A549 (cell line): ENCODE data around the gene PADI6. TPM values are rescaled to one million over a fixed set of nuclear protein-coding genes. Genes with fewer than 3 reads are reported as not detected.

ENCODE experiments used
- ATAC-seq, 2 experiments: fragments of 200-7000 bp in 1 of 2; fragments of >200 bp in 1 of 2; cut with Nextera tagmentation in 1 of 2; cut with Tn5 transposase in 1 of 2; 3 replicates each; pipeline versions ENCODE4 v1.8.0 to v1.9.1; 2018 to 2020; ENCODE audit warnings: mild to moderate bottlenecking in 1 of 2, moderate library complexity in 1 of 2
- CTCF ChIA-PET: fragments of 300-600 bp; sonication (Branson Sonifier 250); formaldehyde crosslinking; extraction: SDS; loops from one replicate; lab custom pipeline; 2021; ENCODE audit warnings: antibody characterized with exemption, inconsistent platforms; lab: Yijun Ruan, JAX
- POLR2A ChIA-PET: fragments of 350-600 bp; formaldehyde crosslinking; extraction: SDS; loops from one replicate; lab custom pipeline; 2021; ENCODE audit warnings: antibody characterized with exemption, inconsistent platforms; lab: Yijun Ruan, JAX
- DNase-seq, 2 experiments: peaks; one replicate each; pipeline versions ENCODE4 v3.0.0 to v3.0.0-alpha.2; 2011 to 2016; ENCODE audit warnings: low read depth in 1 of 2, low spot score in 1 of 2
- FAIRE-seq: peaks from 2 replicates; lab custom pipeline; 2011; peaks lifted over from hg19 to GRCh38; lab: Jason Lieb, UNC
- H3K27ac ChIP-seq, 2 experiments: fragments of >200 bp; sonication (Bioruptor Twin); formaldehyde crosslinking; 3 replicates each; pipeline ENCODE4 v1.5.1; 2016 to 2017
- H3K4me1 ChIP-seq: fragments of >200 bp; sonication (Bioruptor Twin); formaldehyde crosslinking; 3 replicates; pipeline ENCODE4 v1.6.1; 2016
- H3K4me2 ChIP-seq: fragments of >200 bp; sonication (Bioruptor Twin); formaldehyde crosslinking; 3 replicates; pipeline ENCODE4 v1.6.1; 2016
- H3K4me3 ChIP-seq: fragments of >200 bp; sonication (Bioruptor Twin); formaldehyde crosslinking; 3 replicates; pipeline ENCODE4 v1.5.1; 2016
- H3K9me3 ChIP-seq: fragments of >200 bp; sonication (Bioruptor Twin); formaldehyde crosslinking; 3 replicates; pipeline ENCODE4 v1.6.1; 2016
- CBX8 ChIP-seq: fragments of 200-600 bp; sonication (generic); IDR thresholded peaks from 2 replicates; pipeline ENCODE4 v1.6.1; 2016
- CHD2 ChIP-seq: fragments of 150-350 bp; IDR thresholded peaks from 2 replicates; pipeline ENCODE4 v1.6.1; 2014; ENCODE audit warnings: low read length; ENCODE audit not compliant: partially characterized antibody
- CHD4 ChIP-seq: fragments of 200-600 bp; sonication (generic); IDR thresholded peaks from 2 replicates; pipeline ENCODE4 v1.6.1; 2016; ENCODE audit warnings: antibody characterized with exemption, mild to moderate bottlenecking, borderline replicate concordance
- EHF ChIP-seq: fragments of 250-450 bp; sonication (Bioruptor Pico); IDR thresholded peaks from 2 replicates; pipeline ENCODE4 v1.5.0; 2020; ENCODE audit warnings: mild to moderate bottlenecking
- EHMT2 ChIP-seq: fragments of 200-600 bp; sonication (generic); IDR thresholded peaks from 2 replicates; pipeline ENCODE4 v1.6.1; 2016; ENCODE audit warnings: antibody characterized with exemption, low read depth, mild to moderate bottlenecking, moderate library complexity
- FOSB ChIP-seq: fragments of 250-450 bp; sonication (Bioruptor Pico); IDR thresholded peaks from 2 replicates; pipeline ENCODE4 v1.5.0; 2020; ENCODE audit warnings: mild to moderate bottlenecking, moderate library complexity
- FOSL2 ChIP-seq, 2 experiments: fragments of 450-650 bp in 1 of 2; fragments of >200 bp in 1 of 2; sonication (Bioruptor Twin) in 1 of 2; formaldehyde crosslinking; IDR thresholded peaks; 2 replicates each; pipeline versions ENCODE4 v1.5.0 to v1.6.1; 2016 to 2020; ENCODE audit warnings: mild to moderate bottlenecking in 1 of 2, moderate library complexity in 1 of 2
- HOXA7 ChIP-seq: fragments of 250-450 bp; sonication (Bioruptor Pico); IDR thresholded peaks from 2 replicates; pipeline ENCODE4 v1.5.0; 2020; ENCODE audit warnings: mild to moderate bottlenecking, moderate library complexity
- HOXB5 ChIP-seq: fragments of 250-450 bp; sonication (Bioruptor Pico); IDR thresholded peaks from 2 replicates; pipeline ENCODE4 v1.5.0; 2020; ENCODE audit warnings: mild to moderate bottlenecking, moderate library complexity
- JUN ChIP-seq, 2 experiments: fragments of >200 bp; sonication (Bioruptor Twin); formaldehyde crosslinking; IDR thresholded peaks; 2 replicates in 1 of 2; 3 replicates in 1 of 2; pipeline ENCODE4 v1.6.1; 2016 to 2017
- MAFK ChIP-seq: fragments of 450-650 bp; IDR thresholded peaks from 2 replicates; pipeline ENCODE4 v1.6.1; 2014; ENCODE audit not compliant: partially characterized antibody
- NFE2L2 ChIP-seq: fragments of 150-350 bp; conservative IDR thresholded peaks from 2 replicates; pipeline ENCODE4 v1.6.1; 2014; ENCODE audit warnings: low read length
- NPAS2 ChIP-seq: fragments of 250-450 bp; sonication (Bioruptor Pico); IDR thresholded peaks from 2 replicates; pipeline ENCODE4 v1.8.0; 2022; ENCODE audit warnings: mild to moderate bottlenecking, moderate library complexity, borderline replicate concordance
- SMC3 ChIP-seq: fragments of >200 bp; sonication (Bioruptor Twin); formaldehyde crosslinking; IDR thresholded peaks from 3 replicates; pipeline ENCODE4 v1.6.1; 2018; ENCODE audit warnings: inconsistent platforms
- TP53 ChIP-seq: fragments of 250-450 bp; sonication (Bioruptor Pico); IDR thresholded peaks from 2 replicates; pipeline ENCODE4 v1.5.0; 2021; ENCODE audit warnings: mild to moderate bottlenecking, moderate library complexity
- WGBS: methylation state at CpG from one replicate; pipeline ENCODE4 v1.1.6; 2017; ENCODE audit errors: missing lambda C conversion rate; 5-methylcytosine and 5-hydroxymethylcytosine counted together
- polyA plus RNA-seq, 4 experiments: library from polyadenylated mRNA; depleted of rRNA in 3 of 4; stranded (reverse); fragments of >200 nt; fragmentation: RNase III in 1 of 4; extraction: RNeasy Plus Mini Kit Qiagen cat#74134 plus additional on column Dnase treatment in 1 of 4; gene quantifications; 2 replicates in 3 of 4; 3 replicates in 1 of 4; pipeline ENCODE4 v1.2.3, GENCODE V29; 2011 to 2017
- TF ChIP-seq, protein P1 (sequence below): fragments of >200 bp; sonication (Bioruptor Twin); formaldehyde crosslinking; IDR thresholded peaks from 2 replicates; pipeline ENCODE4 v1.6.1; 2016
- TF ChIP-seq, protein P2 (sequence below): fragments of >200 bp; sonication (Bioruptor Twin); formaldehyde crosslinking; IDR thresholded peaks from 3 replicates; pipeline ENCODE4 v1.6.1; 2016
- TF ChIP-seq, protein P3 (sequence below): fragments of 450-650 bp; IDR thresholded peaks from 2 replicates; pipeline ENCODE4 v1.6.1; 2014; ENCODE audit warnings: antibody characterized with exemption

Gene PADI6
- polyA plus RNA-seq, 2 of the 4 experiments (the other 2 are of a cell fraction): not detected

DNA sequence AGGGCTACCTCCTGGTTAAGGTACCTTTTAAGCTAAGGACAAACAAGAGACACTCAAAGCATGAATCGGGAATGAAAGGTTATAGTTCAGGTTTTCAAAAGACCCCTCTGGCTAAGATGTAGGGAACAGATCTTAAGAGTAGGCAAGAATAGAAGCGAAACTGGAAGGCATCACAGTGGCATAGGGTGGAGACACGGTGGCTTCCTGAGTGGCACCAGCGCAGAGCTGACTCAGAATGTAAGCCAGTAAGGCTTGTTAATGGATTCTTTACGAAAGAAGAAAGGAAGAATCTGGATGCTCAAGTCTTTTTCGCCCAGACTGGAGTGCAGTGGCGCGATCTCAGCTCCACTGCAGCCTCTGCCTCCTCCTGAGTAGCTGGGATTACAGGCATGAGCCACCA, 21.2 kb downstream of the PADI6 start (continued):
- no peak for TF ChIP-seq CHD4
- TF ChIP-seq CBX8: no peak
- TF ChIP-seq SMC3: no peak
- TF ChIP-seq, protein P1, sequence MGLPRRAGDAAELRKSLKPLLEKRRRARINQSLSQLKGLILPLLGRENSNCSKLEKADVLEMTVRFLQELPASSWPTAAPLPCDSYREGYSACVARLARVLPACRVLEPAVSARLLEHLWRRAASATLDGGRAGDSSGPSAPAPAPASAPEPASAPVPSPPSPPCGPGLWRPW: no peak
- no peak for TF ChIP-seq CHD2
- no peak for TF ChIP-seq HOXA7
- TF ChIP-seq, protein P2, sequence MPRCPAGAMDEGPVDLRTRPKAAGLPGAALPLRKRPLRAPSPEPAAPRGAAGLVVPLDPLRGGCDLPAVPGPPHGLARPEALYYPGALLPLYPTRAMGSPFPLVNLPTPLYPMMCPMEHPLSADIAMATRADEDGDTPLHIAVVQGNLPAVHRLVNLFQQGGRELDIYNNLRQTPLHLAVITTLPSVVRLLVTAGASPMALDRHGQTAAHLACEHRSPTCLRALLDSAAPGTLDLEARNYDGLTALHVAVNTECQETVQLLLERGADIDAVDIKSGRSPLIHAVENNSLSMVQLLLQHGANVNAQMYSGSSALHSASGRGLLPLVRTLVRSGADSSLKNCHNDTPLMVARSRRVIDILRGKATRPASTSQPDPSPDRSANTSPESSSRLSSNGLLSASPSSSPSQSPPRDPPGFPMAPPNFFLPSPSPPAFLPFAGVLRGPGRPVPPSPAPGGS: no peak

DNA sequence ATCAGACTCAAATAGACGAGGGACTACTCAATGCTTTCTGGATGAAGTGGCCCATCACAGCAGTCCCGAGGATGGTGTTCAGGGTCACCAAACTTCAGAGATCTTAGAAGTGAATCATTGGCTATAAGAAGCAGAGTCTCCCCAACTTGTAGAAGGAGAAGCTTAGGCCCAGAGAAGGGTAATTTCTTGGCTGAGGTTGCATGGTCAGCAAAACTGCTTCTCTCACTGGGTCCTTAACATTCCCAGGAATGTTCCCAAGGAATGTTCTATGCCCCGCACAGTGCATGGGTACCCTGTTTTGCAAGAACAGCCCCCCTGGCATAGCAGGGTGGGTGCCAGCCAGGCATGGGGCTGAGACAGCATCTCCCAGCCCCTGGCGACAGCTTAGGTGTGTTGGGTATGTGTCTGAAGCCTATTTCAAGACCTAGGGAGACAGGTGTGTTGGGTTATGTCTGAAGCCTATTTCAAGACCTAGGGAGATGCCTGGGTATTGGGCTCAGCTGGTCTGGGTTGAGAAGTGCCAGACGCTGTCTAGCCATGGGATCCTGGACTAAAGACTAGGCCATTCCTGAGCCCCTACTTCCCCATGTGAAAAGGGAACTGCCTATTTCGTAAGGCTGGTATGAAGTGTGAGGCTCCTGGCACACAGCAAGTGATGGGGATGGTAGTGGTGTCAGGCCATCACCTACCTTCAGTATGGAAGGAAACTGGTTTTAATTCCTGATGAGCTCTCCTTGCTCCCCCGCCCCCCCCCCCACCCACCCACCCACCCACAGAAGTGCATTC, 26.1 kb downstream of the PADI6 start:
- Histone ChIP-seq H3K4me2 (no peak overlapping the region), H3K4me3 (no peak overlapping the region), H3K27ac (no peak overlapping the region), H3K4me1 (no peaks in the 10 kb centered on the region), H3K9me3 (no peaks in the 10 kb centered on the region)
- TF ChIP-seq MAFK (peak; percentile 51), EHF (no peak), FOSB (CRISPR knock-in tag) (no peak), HOXB5 (no peak)
- TF ChIP-seq, protein P3, sequence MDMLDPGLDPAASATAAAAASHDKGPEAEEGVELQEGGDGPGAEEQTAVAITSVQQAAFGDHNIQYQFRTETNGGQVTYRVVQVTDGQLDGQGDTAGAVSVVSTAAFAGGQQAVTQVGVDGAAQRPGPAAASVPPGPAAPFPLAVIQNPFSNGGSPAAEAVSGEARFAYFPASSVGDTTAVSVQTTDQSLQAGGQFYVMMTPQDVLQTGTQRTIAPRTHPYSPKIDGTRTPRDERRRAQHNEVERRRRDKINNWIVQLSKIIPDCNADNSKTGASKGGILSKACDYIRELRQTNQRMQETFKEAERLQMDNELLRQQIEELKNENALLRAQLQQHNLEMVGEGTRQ: no peak
- DNase-seq (no peak), FAIRE-seq (no peak), ATAC-seq (no peak)
- POLR2A ChIA-PET: no interaction called here
- 81% methylated on average over 4 of the region's 7 CpGs for WGBS
- CTCF ChIA-PET: interaction anchor here (1.5 to 5.1 kb wide), 2 partner anchors 8 to 13 kb away, joined by 3 to 30 read pairs; no protein-coding TSS in a partner anchor

DNA sequence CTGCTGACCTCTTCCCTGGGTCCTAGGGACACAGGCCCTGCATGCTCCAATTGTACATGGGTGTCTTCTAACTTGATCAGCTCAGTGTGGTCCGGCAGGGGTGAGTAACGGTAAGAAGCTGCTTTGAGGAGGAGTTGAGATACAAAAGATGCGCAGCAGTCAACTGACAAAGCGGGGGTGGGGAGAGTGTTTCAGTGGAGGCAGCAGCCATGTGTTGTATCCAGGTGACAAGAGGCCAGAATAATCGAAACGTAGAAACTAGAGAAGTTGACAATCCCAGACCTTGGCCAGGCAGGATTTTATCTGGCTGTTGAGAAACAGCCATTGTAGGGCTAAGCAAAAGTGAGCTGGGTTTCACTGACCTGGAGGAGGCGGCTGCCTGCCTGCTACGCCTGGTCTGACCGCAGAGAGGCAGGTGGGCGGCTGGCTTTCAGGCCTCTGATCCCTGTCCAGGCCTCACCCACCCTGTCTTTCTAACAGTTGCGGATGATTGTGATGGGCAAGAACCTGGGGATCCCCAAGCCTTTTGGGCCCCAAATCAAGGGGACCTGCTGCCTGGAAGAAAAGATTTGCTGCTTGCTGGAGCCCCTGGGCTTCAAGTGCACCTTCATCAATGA, 28.8 kb downstream of the PADI6 start:
- no peak overlapping the region for H3K4me2 ChIP-seq
- POLR2A ChIA-PET: no interaction called here
- no peak for ATAC-seq
- FAIRE-seq: no peak
- H3K4me3 ChIP-seq: no peak overlapping the region
- no peak for DNase-seq
- H3K9me3 ChIP-seq: no peaks in the 10 kb centered on the region
- TF ChIP-seq NPAS2 (CRISPR knock-in tag) (no peak), NFE2L2 (no peak), JUN (IDR thresholded peaks at IDR 0.05) (no peak), FOSL2 (IDR thresholded peaks at IDR 0.05) (no peak), FOSL2 (CRISPR knock-in tag; IDR thresholded peaks at IDR 0.05) (no peak), TP53 (CRISPR knock-in tag) (no peak)
- TF ChIP-seq, all 56 proteins: peak for 0
- H3K4me1 ChIP-seq: no peaks in the 10 kb centered on the region
- WGBS: 87% methylated on average over 11 of the region's 11 CpGs
- no peak overlapping the region for H3K27ac ChIP-seq
- CTCF ChIA-PET: interaction anchor here (1.5 to 8.4 kb wide), 3 partner anchors 29 to 275 kb away, joined by 4 to 47 read pairs (median 8); partner anchors contain the start of gene PADI6

DNA sequence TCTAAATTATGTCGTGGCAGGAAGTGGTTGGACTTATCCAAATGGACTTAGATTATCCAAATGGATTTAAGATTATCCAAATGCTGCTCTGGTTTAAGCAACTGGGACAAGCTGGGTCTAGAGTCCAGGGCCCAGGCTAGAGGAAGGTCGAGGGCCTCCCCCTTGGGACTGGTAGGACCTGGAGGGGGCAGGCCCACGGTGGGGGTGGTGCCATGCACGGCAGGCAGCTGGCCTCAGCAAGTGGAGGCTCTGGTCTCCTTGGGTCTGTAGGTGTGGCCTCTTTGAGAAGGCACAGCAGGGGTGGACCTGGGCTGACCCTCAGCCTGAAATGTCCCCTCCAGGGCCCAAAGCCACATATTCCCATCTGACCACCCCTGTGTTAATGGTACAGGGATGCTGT, 29.8 kb downstream of the PADI6 start:
- no peak for ATAC-seq
- no peak overlapping the region for H3K4me3 ChIP-seq
- no peak for TF ChIP-seq EHMT2
- TF ChIP-seq, all 56 proteins: peak for 0
- WGBS: 88% methylated on average over 1 of the region's 4 CpGs
- ChIA-PET CTCF (interaction anchor here (1.0 to 9.9 kb wide), 6 partner anchors 17 to 342 kb away, joined by 3 to 107 read pairs (median 6); partner anchors contain the start of gene PADI6), POLR2A (no interaction called here)
- no peak overlapping the region for H3K27ac ChIP-seq
- no peak for FAIRE-seq
- no peaks in the 10 kb centered on the region for H3K4me1 ChIP-seq
- H3K9me3 ChIP-seq: no peaks in the 10 kb centered on the region
- DNase-seq: no peak
- no peak overlapping the region for H3K4me2 ChIP-seq
